HEK293T (cell line): ENCODE measurements around the gene PRKAR1B.

Source experiments
- BHLHE40 ChIP-seq: fragments of 450-650 bp; IDR thresholded peaks from 2 replicates; pipeline ENCODE4 v1.6.1; 2016; ENCODE audit warnings: mild to moderate bottlenecking, moderate library complexity, borderline replicate concordance
- CTBP1 ChIP-seq: fragments of 450-650 bp; IDR thresholded peaks from 2 replicates; pipeline ENCODE4 v1.6.1; 2016; ENCODE audit warnings: borderline replicate concordance
- ELF4 ChIP-seq: fragments of 450-650 bp; IDR thresholded peaks from 2 replicates; pipeline ENCODE4 v1.6.1; 2017; ENCODE audit warnings: antibody characterized with exemption
- FOXK2 ChIP-seq: fragments of 450-650 bp; IDR thresholded peaks from 2 replicates; pipeline ENCODE4 v1.6.1; 2016; ENCODE audit warnings: mild to moderate bottlenecking
- FOXM1 ChIP-seq: fragments of 450-650 bp; IDR thresholded peaks from 2 replicates; pipeline ENCODE4 v1.6.1; 2017; ENCODE audit warnings: mild to moderate bottlenecking, borderline replicate concordance
- SP1 ChIP-seq: fragments of 450-650 bp; IDR thresholded peaks from 2 replicates; pipeline ENCODE4 v1.6.1; 2017
- SUZ12 ChIP-seq: fragments of 450-650 bp; IDR thresholded peaks from 2 replicates; pipeline ENCODE4 v1.6.1; 2016; ENCODE audit warnings: mild to moderate bottlenecking
- ZNF384 ChIP-seq: fragments of 450-650 bp; IDR thresholded peaks from 2 replicates; pipeline ENCODE4 v1.6.1; 2016
- TF ChIP-seq, protein P1 (sequence below): fragments of 450-650 bp; IDR thresholded peaks from 2 replicates; pipeline ENCODE4 v1.6.1; 2016

DNA sequence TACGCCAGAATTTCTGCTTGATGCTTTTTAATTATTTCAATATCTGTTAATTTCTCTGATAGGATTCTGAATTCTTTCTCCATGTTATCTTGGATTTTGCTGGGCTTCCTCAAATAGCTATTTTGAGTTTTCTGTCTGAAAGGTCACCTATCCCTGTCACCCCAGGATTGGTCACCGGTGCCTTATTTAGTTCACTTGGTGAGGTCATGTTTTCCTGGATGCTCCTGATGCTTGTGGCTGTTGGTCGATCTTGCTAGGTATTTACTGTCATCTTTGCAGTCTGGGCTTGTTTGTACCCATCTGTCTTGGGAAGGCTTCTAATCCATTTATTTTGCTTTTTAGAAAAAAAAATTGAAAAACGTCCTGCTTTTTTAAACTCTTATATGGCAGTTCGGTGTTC lies 11.2 kb upstream of the PRKAR1B start:
- TF ChIP-seq SUZ12 (no peak), ELF4 (no peak), BHLHE40 (no peak), FOXM1 (no peak), ZNF384 (no peak), SP1 (no peak), CTBP1 (no peak), FOXK2 (no peak)
- TF ChIP-seq, protein P1, sequence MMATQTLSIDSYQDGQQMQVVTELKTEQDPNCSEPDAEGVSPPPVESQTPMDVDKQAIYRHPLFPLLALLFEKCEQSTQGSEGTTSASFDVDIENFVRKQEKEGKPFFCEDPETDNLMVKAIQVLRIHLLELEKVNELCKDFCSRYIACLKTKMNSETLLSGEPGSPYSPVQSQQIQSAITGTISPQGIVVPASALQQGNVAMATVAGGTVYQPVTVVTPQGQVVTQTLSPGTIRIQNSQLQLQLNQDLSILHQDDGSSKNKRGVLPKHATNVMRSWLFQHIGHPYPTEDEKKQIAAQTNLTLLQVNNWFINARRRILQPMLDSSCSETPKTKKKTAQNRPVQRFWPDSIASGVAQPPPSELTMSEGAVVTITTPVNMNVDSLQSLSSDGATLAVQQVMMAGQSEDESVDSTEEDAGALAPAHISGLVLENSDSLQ, result no peak
